GM12873 (cell line): ENCODE data around the gene SIGLEC9.

Experiments used
- CTCF ChIP-seq: IDR thresholded peaks from 2 replicates; pipeline ENCODE4 v1.5.1; 2012; ENCODE audit warnings: low read depth, mild to moderate bottlenecking, moderate library complexity, low read length, control low read depth; ENCODE audit not compliant: insufficient read depth; ENCODE audit errors: missing control alignments

Gene SIGLEC9

GRCh38 chr19:51123802-51124201, 904 bp upstream of the SIGLEC9 start:
- TF ChIP-seq CTCF: no peak

GRCh38 chr19:51124216-51124615, 490 bp upstream of the SIGLEC9 start:
- TF ChIP-seq CTCF: no peak

- TF ChIP-seq CTCF: no peak
Measured at GRCh38 chr19:51125421-51126075, 842 bp downstream of the SIGLEC9 start.

- TF ChIP-seq CTCF: no peak
Measured at GRCh38 chr19:51127032-51127431, 2.3 kb downstream of the SIGLEC9 start.

GRCh38 chr19:51127755-51128154, 3.0 kb downstream of the SIGLEC9 start:
- TF ChIP-seq CTCF: no peak

- TF ChIP-seq CTCF: no peak
Measured at GRCh38 chr19:51128227-51128626, 3.5 kb downstream of the SIGLEC9 start.

- TF ChIP-seq CTCF: no peak
Measured at GRCh38 chr19:51129716-51130115, 5.0 kb downstream of the SIGLEC9 start.
